Suprapubic skin (tissue), 3 donors: Measurements from ENCODE around the gene TUBG2.

Experiments
- CTCF ChIP-seq, 2 donors: fragments of 200-600 bp in 1 of 2; fragments of 450-650 bp in 1 of 2; sonication (generic) in 1 of 2; IDR thresholded peaks; one replicate each; pipeline ENCODE4 v1.5.1; 2016 to 2019; ENCODE audit warnings: antibody characterized with exemption in 2 of 2, mild to moderate bottlenecking in 1 of 2, moderate library complexity in 1 of 2
- EP300 ChIP-seq: sonication (generic); formaldehyde crosslinking; IDR thresholded peaks from one replicate; pipeline ENCODE4 v1.6.1; 2017; ENCODE audit warnings: antibody characterized with exemption

GRCh38 chr17:42632949-42633444 is 26.1 kb upstream of the TUBG2 start:
- TF ChIP-seq EP300 (no peak), CTCF (IDR thresholded peaks at IDR 0.05) (no peak)
